ENCODE data around the gene SPAAR.

DNA sequence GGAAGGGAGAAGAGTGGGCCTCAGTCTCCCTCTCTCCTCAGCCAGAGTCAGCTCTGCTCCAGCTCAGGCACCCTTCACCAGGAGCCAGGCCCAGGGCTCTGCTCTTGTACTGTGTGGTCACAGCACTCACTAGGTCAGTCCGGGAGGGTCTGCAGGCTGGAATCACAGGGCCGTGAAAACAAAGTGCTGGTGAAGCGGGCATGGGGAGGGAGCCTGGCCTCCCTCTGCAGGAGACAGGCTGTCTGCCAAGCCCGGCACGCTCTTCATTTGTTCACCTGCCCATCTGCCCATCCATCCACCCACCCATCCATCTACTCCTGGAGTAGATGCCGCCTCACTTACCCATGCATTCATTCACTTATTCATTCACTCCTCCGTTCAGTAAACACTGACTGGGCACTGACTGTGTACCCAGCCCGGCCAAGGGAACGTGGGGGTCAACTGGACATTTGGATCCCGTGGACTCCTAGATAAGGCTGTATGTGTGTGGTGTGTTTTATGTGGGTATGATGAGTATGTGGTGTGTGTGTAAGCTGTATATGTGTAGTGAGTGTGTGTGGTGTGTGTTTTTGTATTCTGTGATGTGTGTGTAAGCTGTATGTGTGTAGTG lies 3.6 kb downstream of the SPAAR start:
- TF ChIP-seq, protein P1, sequence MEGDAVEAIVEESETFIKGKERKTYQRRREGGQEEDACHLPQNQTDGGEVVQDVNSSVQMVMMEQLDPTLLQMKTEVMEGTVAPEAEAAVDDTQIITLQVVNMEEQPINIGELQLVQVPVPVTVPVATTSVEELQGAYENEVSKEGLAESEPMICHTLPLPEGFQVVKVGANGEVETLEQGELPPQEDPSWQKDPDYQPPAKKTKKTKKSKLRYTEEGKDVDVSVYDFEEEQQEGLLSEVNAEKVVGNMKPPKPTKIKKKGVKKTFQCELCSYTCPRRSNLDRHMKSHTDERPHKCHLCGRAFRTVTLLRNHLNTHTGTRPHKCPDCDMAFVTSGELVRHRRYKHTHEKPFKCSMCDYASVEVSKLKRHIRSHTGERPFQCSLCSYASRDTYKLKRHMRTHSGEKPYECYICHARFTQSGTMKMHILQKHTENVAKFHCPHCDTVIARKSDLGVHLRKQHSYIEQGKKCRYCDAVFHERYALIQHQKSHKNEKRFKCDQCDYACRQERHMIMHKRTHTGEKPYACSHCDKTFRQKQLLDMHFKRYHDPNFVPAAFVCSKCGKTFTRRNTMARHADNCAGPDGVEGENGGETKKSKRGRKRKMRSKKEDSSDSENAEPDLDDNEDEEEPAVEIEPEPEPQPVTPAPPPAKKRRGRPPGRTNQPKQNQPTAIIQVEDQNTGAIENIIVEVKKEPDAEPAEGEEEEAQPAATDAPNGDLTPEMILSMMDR (IDR thresholded peaks at IDR 0.05), result no peak
- TF ChIP-seq ZFX (IDR thresholded peaks at IDR 0.05; ENCODE audit: borderline replicate concordance), result no peak

Data from 22Rv1 (cell line).